Stimulated activated CD8-positive, alpha-beta memory T cell treated with anti-CD3 and anti-CD28 coated beads, Interleukin-12 subunit alpha, Interleukin-12 subunit beta, amount 100 ng/mL, for 24 hours (primary cell): ENCODE results near the gene ACIN1.
"Not testable (repeated sequence)": the region's sequence is repeated elsewhere in the genome, so short reads cannot be mapped to it uniquely, and the experiment has no call there.

Experiments used
- DNase-seq: peaks from one replicate; pipeline ENCODE4 v3.0.0-alpha.2; 2020; ENCODE audit errors: extremely low read depth

The ACIN1 gene

DNA sequence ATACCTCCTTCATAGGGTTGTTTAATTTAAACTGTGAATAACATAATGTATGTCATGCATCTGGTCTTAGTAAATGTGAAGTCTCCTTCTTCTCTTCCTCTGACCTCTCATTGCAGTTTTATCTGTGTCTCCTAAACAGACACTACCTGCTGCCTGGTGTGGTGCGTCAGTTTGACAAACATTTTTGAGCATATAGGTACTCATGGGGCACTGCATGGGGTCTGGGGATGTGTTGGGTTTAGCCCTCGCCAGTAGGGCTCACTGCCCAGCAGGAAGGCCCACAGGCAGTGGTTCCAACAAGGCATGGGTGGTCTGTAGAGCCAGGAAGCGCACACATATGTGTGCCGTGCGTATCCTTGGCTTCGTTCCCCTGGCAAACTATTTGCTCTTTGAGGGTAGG, 27.1 kb upstream of the ACIN1 start:
- no peak for DNase-seq

DNA sequence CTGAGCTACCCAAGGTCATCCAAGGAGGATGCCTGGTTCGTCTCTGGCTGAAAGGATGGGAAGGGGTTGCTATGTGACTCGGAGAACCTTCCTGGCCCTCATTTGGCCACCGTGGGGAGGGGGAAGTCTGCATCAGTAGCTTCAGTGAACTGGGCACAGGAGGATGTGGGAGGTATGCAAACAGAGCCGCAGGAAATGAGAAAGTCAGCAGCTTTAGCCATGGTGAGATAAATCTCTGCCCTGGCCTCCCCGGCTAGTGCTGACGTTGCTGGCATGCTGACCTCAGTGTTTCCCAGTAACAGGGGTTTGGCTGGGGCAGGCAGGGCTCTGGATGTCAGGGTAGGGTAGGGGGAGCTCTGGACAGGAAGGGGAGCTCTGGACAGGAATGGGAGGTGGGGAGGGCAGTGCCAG, 26.4 kb upstream of the ACIN1 start:
- DNase-seq: no peak

- DNase-seq: peak; percentile 41
These were observed 25.8 kb upstream of the ACIN1 start for GRCh38 chr14:23120541-23121251.

DNA sequence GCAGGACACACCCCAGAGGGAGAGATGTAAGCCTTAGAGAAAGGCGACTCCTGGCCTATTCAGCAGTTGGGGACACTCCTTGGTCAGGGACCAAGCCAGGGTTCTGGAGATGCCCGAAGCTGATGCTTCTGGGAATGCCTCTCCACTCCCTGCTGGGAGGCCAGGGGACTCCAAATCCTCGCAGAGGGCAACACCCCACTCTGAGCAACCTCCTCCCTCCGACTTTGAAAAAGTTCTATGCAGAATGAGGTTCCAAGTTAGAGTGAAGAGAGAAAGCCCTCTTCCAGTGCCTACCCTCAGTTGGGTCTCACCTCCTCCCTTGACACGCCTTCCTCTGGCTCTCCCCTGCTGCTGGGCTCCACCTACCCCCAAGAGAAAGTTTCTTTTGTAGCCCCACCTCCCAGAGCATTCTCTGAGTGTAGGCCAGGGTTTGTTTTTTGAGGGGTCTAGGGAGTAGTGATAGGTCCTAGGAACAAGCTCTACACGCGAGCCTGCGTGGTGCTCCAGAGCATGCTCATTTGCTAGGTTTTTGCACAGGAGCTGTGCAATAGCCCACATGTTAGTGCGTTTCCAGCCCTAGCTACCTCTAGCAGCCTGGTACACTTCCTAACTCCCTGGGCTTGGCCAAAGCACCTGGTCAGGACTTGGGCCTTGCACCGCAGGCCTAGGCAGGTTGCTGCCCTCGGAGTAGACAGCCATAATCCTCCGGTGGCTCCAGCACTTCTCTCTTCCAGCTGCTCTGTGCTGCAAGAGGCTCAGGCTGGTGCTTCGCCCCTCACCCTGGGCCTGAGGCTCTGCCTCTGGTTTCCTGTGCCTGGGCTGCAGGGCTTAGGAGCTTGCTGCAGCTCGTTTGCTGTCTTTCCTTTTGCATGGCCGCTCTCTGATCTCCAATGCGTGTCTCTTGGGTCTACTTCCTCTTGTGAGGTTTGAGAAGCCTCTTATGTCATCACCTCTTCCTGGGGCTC, 24.7 kb upstream of the ACIN1 start:
- DNase-seq: no peak

GRCh38 chr14:23118506-23119362, 23.8 kb upstream of the ACIN1 start, which contains the start of gene CEBPE:
TSS of gene CEBPE (minus strand) at chr14:23119255. CDS start at chr14:23119091, 164 bp downstream.
- no peak for DNase-seq

DNA sequence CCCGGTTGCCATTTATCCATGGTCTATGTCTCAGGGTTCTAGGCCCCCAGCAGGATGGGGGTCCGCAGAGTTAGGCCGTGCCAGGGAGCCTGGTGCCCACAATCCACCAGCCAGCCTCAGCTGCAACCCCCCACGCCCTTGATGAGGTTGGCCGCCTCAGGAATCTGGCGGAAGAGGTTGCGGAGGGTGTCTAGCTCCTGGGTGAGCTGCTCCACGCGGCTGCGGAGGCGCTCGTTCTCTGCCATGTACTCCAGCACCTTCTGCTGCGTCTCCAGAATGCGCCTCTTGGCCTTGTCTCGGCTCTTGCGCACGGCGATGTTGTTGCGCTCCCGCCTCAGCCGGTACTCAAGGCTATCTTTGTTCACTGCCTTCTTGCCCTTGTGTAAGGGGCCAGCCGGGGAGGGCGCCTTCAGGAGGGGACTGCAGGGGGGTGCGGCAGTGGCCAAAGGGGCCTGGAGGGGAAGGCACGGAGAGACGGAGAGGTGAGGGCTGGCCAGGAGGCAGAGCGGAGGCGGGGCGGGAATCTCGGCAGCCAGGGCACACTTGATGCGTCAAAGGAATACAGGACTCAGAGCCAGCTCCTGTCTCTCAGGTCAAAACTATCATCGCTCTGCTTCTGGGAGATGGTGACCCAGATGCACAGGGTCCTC, 22.6 kb upstream of the ACIN1 start:
- no peak for DNase-seq

- no peak for DNase-seq
These were observed 21.0 kb upstream of the ACIN1 start for GRCh38 chr14:23115918-23116317.

- DNase-seq: no peak
These were observed 20.2 kb upstream of the ACIN1 start for GRCh38 chr14:23115039-23115731.

DNA sequence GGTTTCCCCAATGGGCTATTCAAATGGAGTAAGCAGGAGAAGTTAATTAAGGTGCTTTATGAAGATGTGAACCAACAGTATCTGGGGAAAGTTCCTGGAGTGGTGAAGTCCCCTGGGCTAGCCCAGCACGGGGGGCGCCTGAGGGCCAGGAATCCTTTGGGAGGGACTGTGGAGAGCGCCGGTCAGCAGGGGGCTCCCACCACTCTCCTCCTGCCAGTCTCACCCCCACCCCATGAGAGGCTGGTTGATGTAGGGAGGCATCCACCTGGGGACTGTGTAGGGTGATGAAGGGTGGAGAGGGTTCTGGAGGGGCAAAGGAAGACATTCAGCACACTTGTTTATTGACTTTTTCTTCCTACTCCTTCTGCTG, 19.7 kb upstream of the ACIN1 start:
- DNase-seq: no peak

DNA sequence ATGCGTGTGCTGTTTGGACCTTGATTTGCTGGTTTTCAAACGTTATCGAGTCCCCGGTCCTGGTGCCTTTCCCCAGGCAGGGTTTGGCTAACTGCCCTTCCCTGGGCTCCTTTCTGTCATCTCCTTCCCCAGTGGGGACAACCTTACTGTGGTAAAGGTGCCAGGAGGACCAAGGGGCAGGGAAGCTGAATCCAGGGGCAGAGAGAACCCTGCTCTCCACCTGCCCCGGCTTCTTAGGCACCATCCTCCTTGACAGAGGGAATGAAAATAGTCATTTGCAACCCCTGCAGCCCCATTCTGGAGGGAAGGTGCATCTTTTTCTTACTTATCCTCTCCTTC, 19.2 kb upstream of the ACIN1 start:
- DNase-seq: no peak

DNA sequence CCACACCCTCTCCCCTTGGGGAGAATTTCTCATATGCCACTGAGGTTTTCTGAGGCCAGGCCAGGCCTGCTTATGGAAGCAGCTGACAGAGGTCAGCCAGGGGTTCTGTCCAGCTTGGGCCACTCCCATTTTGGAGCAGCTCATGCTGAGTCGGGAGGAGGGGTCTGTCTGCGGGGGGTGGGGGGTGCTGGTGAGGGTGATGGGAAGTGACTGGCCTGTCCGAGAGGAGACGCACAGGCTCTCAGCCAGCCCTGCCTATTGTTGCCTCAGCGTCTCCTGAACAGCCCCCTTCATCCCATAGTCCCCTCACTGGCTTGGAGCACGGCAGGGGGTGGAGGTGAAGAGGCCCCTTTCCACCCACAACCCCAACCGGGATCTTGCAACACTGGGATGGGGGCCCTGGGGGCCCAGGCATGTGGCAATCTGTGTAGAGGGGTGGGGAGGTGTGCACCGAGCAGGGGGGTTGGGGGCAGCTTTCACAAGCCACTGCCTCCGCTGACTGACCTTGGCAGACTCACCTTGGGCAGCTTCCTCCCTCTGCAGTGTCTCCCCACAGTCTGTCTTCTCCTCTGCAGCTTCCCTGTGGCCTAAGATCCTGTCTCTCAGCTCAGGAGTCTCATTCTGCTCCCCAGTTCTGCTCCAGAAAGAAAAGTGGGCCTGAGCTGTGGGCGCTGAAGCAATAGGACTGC, 18.6 kb upstream of the ACIN1 start:
- DNase-seq: no peak

DNA sequence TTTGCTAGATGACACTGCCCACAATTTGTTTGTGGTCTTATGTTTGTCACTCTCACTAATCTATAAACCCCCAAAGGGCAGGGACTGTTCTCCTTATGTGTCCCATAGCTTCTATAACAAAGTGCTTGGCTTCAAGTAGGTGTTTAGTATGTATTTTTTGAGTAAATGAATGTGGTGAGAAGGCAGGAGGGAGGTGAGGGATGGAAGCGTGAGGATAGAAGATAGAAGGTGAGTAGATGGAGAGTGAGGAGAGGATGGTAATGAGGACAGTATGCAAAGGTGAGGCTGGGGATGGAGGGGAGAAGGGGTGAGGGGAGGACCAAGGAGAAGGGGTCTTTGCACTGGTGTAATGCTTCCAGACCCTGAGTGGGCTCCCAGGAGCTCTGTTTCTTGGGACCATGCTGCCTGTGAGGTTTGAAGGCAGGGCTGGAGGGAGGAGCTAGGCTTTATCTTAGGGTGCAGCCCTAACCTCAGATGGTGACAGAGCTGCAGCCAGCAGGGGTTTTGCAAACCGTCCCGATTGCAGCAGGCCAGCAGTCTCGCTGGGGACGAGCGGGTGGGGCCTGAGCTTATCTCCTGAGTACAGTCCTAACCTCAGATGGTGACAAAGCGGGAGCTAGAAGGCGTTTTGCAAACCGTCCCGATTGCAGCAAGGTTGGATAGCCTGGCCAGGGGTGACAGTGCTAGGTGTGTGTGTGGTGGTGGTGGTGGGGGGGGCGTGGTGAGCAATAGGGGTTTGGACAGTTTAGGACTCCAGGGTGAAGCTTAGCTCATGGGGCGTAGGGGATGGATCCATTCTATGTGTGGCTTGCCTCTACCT, 17.6 kb upstream of the ACIN1 start:
- no peak for DNase-seq

- DNase-seq: no peak
These were observed 15.8 kb upstream of the ACIN1 start for GRCh38 chr14:23110579-23111365.

DNA sequence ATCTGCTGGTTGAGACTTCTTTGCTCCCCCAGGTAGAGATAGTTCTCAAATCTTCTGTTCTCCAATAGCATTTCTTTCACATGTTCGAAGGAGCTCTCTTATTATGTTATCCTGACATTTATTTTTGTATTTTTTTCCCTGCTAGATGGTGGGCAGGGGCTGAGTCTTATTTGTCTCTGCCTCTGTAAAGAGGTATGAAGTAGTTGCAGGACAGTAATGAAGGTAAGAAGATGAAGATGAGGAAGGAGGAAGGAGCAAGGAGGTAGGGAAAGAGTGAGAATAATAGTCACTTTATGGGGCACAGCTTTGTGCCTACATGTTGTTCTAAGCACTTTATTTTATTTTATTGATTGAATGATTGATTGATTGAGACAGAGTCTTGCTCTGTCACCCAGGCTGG, 14.8 kb upstream of the ACIN1 start:
- DNase-seq: no peak

DNA sequence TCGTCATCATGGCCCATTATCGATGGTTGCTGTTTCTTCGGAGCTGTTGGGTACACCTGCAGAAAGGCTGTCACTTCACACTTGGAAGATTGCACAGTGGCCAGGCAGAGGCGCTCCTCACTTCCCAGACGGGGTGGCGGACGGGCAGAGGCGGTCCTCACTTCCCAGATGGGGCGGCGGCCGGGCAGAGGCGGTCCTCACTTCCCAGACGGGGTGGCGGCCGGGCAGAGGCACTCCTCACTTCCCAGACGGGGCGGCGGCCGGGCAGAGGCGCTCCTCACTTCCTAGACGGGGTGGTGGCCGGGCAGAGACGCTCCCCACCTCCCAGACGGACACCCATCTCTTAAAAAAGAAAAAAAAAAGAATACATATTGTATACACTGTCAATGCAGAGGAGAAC, 13.2 kb upstream of the ACIN1 start:
- DNase-seq: not testable (repeated sequence)

GRCh38 chr14:23107620-23108019, 12.7 kb upstream of the ACIN1 start:
- not testable (repeated sequence) for DNase-seq

DNA sequence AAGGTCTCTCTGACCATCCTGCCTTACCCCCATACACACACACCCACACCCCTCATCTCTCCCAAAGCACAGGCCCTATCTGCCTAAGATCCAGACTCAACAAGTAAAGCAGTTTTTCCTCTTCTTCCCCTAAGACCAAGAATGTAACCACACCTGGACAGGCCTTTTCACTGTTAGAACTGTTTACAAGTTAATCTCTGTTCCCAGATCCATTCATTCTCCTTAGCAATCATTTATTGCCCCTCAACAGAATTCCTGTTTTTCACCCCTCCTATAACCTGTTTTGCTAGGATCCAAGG, 11.8 kb upstream of the ACIN1 start:
- DNase-seq: no peak

DNA sequence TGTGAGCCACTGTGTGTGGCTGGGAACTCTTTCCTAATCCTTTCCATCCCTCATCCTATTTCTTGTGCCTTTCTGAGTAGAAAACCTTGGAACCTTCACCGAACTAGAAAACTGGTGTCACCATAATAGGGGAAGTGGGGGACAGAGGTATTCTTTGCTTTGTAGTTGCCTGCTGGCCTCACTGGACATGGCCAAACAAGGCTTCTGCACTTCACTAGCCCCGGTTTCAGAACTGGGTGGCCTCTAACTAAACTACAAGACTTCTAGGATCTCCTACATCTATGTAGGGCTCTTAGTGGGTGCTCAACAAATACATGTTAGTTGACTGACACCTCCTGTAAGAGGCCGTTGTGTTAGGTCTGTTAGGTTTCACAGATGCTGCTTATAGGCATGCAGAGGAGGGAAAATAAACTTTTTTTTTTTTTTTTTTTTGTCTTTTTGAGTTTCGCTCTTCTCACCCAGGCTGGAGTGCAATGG, 10.4 kb upstream of the ACIN1 start:
- no peak for DNase-seq
